Measurements from ENCODE around the gene RPS24. TPM values are rescaled to one million over a fixed set of nuclear protein-coding genes. Genes with fewer than 3 reads are reported as not detected.

Gene RPS24
- total and polyA plus RNA-seq, 10 donors: 1,007 to 8,141 (median 1,662) TPM

DNA sequence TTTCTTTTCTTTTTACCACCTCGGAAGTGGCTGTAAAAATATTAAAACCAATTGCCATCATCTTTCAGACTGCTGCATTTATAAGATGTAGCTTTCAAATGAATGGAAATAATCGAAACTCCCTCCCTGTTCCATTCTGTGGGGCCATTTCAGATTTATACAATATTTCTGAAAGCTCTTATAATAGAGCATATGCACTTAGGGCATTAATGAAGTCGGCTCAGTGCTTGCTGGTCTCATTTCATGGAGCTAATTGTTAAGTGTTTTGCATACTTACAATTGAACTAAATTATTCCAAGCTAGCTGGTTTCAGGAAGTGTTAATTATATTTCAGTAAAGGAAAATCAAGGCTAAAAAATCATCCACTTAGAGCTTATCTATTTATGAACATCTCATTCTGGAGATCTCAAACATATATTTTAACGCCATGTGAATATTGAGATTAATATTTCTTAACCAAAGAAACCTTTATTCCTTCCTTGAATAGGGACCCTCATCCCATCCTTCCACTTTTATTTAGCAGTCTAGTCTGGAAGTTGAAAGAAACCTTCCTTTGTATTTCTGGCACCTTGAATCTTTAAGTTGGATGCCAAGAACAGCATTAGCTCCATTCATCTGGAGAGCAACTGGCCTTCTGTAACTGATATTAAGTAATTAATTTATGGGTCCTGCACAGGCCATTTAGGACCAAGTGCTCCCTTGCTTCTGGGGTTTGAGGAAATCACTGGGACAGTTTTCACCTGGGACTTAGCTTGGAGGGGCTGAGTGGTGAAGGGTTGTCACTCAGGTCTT is 45.1 kb downstream of the RPS24 start:
- TF ChIP-seq POLR2AphosphoS5 (IDR thresholded peaks at IDR 0.05): no peak
- TF ChIP-seq CTCF (IDR thresholded peaks at IDR 0.05 in 8 of 11, conservative IDR thresholded peaks at IDR 0.05 in 3 of 11): no peak
- no peak for TF ChIP-seq POLR2A (IDR thresholded peaks at IDR 0.05)
- Histone ChIP-seq H3K27me3 (replicated peaks in 1 of 7) (no peaks in the 10 kb centered on the region), H3K36me3 (no peaks in the 10 kb centered on the region)

DNA sequence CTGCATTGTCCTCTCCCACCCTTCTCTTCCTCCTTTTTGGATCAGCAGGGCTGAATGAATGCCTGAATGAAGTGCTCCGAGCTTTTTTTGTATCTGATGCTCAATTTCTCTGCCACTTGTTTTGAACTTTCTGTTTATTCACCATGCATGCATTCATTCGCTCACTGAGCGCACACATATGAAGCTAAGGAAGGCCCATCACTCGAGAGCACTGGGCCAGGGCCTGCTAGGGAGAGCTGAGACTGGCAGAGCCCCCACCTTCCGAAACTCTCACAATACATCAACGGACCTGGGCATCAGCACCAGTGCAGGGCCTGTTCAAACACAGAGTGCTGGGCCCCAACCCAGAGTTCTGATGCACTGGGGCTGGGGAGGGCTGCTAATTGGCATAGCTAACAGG is 45.7 kb downstream of the RPS24 start:
- no peaks in the 10 kb centered on the region for H3K27me3 ChIP-seq (replicated peaks in 1 of 7)
- H3K9me3 ChIP-seq: peaks cover 0 to 11% (median 0%) of the 10 kb centered on the region in 8 donors
- no peak for DNase-seq
- TF ChIP-seq POLR2AphosphoS5 (IDR thresholded peaks at IDR 0.05) (no peak), POLR2A (IDR thresholded peaks at IDR 0.05) (no peak), CTCF (IDR thresholded peaks at IDR 0.05 in 8 of 11, conservative IDR thresholded peaks at IDR 0.05 in 3 of 11) (no peak)
- H3K27ac ChIP-seq: no peak overlapping the region
- peaks cover 0 to 3% (median 0%) of the 10 kb centered on the region in 6 donors for H3K4me1 ChIP-seq
- 89 to 96% (median 92%) methylated on average over 6 of the region's 6 CpGs for WGBS, 5 donors
- H3K4me3 ChIP-seq: no peak overlapping the region
- intact Hi-C loops (cut with DNase I; ENCODE audit: low total_unique reads): no loop called here
- H3K36me3 ChIP-seq: no peaks in the 10 kb centered on the region

More for the DNA sequence above, 45.1 kb downstream of the RPS24 start:
- no peak overlapping the region for H3K4me3 ChIP-seq
- intact Hi-C loops (cut with DNase I; ENCODE audit: low total_unique reads): no loop called here
- H3K4me1 ChIP-seq: no peaks in the 10 kb centered on the region
- WGBS, 5 donors: 74 to 88% (median 82%) methylated on average over 4 of the region's 4 CpGs
- peaks cover 0 to 13% (median 0%) of the 10 kb centered on the region in 8 donors for H3K9me3 ChIP-seq
- DNase-seq: no peak
- H3K27ac ChIP-seq: no peak overlapping the region

GRCh38 chr10:78081292-78081691 is 47.6 kb downstream of the RPS24 start:
- TF ChIP-seq CTCF (IDR thresholded peaks at IDR 0.05 in 8 of 11, conservative IDR thresholded peaks at IDR 0.05 in 3 of 11) (no peak), POLR2AphosphoS5 (IDR thresholded peaks at IDR 0.05) (no peak), POLR2A (IDR thresholded peaks at IDR 0.05) (no peak)
- H3K36me3 ChIP-seq: no peaks in the 10 kb centered on the region
- 33 to 55% (median 43%) methylated on average over 3 of the region's 3 CpGs for WGBS, 5 donors
- no peaks in the 10 kb centered on the region for H3K27me3 ChIP-seq (replicated peaks in 1 of 7)
- H3K4me1 ChIP-seq: peaks cover 0 to 5% (median 0%) of the 10 kb centered on the region in 6 donors
- DNase-seq: no peak
- H3K9me3 ChIP-seq: peaks cover 0 to 4% (median 0%) of the 10 kb centered on the region in 8 donors
- no peak overlapping the region for H3K4me3 ChIP-seq
- intact Hi-C loops (cut with DNase I; ENCODE audit: low total_unique reads): no loop called here
- H3K27ac ChIP-seq: no peak overlapping the region

DNA sequence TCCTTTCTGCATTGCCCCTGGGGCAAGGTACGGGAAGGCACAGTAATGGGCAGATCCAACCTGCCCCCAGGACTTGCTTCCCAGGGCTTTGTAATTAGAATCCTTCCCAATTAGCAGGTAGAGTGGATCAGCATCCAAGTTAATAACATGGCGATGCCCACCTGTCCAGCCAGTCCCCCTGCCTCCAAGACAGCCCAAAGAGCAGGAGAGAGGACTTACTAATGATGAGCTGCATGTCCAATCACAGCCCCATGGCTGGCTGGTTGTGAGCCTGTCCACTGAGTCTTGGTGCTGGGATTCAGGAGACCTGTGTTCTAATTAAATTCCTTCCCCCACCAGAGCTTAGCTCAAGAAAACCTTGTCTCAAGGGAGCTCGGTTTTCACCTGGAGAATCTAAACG is 49.0 kb downstream of the RPS24 start:
- H3K36me3 ChIP-seq: no peaks in the 10 kb centered on the region
- peaks cover 0 to 5% (median 0%) of the 10 kb centered on the region in 6 donors for H3K4me1 ChIP-seq
- H3K27ac ChIP-seq: no peak overlapping the region
- no peak for TF ChIP-seq CTCF (IDR thresholded peaks at IDR 0.05 in 8 of 11, conservative IDR thresholded peaks at IDR 0.05 in 3 of 11)
- no peak for TF ChIP-seq POLR2A (IDR thresholded peaks at IDR 0.05)
- TF ChIP-seq POLR2AphosphoS5 (IDR thresholded peaks at IDR 0.05): no peak
- DNase-seq: no peak
- no peaks in the 10 kb centered on the region for H3K9me3 ChIP-seq
- WGBS, 5 donors: 76 to 96% (median 86%) methylated on average over 4 of the region's 4 CpGs
- intact Hi-C loops (cut with DNase I; ENCODE audit: low total_unique reads): no loop called here
- H3K27me3 ChIP-seq (replicated peaks in 1 of 7): no peaks in the 10 kb centered on the region
- no peak overlapping the region for H3K4me3 ChIP-seq

Data from spleen (tissue), 11 donors.